BLaER1 treated with 17β-estradiol and CSF1 and Interleukin-3, amounts not matched to agents 10 nM and 100 nM (cell line): ENCODE data around the gene COL9A3.

Experiments
- H3K27ac ChIP-seq, 11 experiments: shearing (Covaris generic); formaldehyde crosslinking; 2 replicates each; pipeline ENCODE4 v1.8.1; 2022
- H3K27me3 ChIP-seq, 11 experiments: shearing (Covaris generic); formaldehyde crosslinking; 2 replicates each; pipeline ENCODE4 v1.8.1; 2022
- H3K36me3 ChIP-seq, 11 experiments: shearing (Covaris generic); formaldehyde crosslinking; 2 replicates each; pipeline ENCODE4 v1.8.1; 2022
- H3K4me1 ChIP-seq, 10 experiments: shearing (Covaris generic); formaldehyde crosslinking; 2 replicates each; pipeline ENCODE4 v1.8.1; 2022
- H3K4me2 ChIP-seq, 11 experiments: shearing (Covaris generic); formaldehyde crosslinking; 2 replicates each; pipeline ENCODE4 v1.8.1; 2022
- H3K4me3 ChIP-seq, 10 experiments: shearing (Covaris generic); formaldehyde crosslinking; 2 replicates each; pipeline ENCODE4 v1.8.1; 2022
- H3K9ac ChIP-seq, 11 experiments: shearing (Covaris generic); formaldehyde crosslinking; 2 replicates each; pipeline ENCODE4 v1.8.1; 2022
- H3K9me3 ChIP-seq, 11 experiments: shearing (Covaris generic); formaldehyde crosslinking; replicated peaks in 1 of 11; 2 replicates each; pipeline ENCODE4 v1.8.1; 2022
- H4K20me1 ChIP-seq, 11 experiments: shearing (Covaris generic); formaldehyde crosslinking; 2 replicates each; pipeline ENCODE4 v1.8.1; 2022
- Cebpa-rat ChIP-seq, 11 experiments: shearing (Covaris generic); IDR thresholded peaks; 2 replicates each; pipeline ENCODE4 v1.8.1; 2022

COL9A3 gene

DNA sequence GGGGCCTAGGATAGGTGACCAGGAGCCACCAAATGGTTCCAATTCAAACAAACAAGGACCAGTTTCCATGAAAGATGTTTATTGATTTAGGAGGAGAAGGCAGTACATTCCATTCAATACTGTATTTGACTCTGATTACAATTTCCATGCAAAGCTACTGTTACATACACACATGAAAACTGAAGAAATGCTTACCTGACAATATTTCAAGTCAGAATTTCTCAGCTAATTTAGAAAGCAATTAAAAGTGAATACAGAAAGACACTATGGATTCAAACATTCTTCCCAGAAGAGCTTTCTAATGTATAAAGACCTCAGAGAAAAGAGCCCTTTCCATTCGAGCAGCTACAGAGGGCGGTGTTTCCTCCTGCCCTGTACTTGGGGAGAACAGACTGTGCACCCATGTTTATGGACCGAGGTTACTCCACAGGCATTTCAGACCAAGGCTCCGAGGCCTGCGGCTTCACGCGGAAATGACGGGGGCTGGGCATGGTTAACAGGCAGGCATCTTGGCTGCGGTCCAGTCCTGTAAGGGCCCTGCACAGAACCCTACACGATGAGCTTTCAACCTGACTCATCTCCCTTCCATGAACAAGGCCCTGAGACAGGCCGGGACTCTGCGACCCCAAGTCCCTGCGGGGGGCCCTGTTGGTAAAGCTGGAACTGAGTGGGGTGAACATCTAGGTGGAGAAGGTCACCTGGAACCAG is 70.5 kb downstream of the COL9A3 start:
- peak overlapping the region in 7 of 11 experiments; percentile 11 to 94 (median 25); a peak in 10 of 22 replicates for H3K4me2 ChIP-seq
- no peak for TF ChIP-seq Cebpa-rat (IDR thresholded peaks at IDR 0.05)
- H3K9ac ChIP-seq = peak overlapping the region in 3 of 11 experiments; percentile 3 to 64 (median 6); a peak in 2 of 22 replicates
- H3K36me3 ChIP-seq = peaks cover 59 to 77% (median 63%) of the 10 kb centered on the region in 11 experiments
- H4K20me1 ChIP-seq = peaks cover 0 to 84% (median 54%) of the 10 kb centered on the region in 11 experiments; a peak in 19 of 22 replicates
- H3K27me3 ChIP-seq = no peaks in the 10 kb centered on the region
- no peak overlapping the region for H3K4me3 ChIP-seq
- no peaks in the 10 kb centered on the region for H3K9me3 ChIP-seq
- peaks cover 29 to 73% (median 61%) of the 10 kb centered on the region in 10 experiments for H3K4me1 ChIP-seq
- 0 out of 22 replicates have a peak overlapping the region, but pooled peaks of 1 of the 11 experiments have one; percentile 2 for H3K27ac ChIP-seq

DNA sequence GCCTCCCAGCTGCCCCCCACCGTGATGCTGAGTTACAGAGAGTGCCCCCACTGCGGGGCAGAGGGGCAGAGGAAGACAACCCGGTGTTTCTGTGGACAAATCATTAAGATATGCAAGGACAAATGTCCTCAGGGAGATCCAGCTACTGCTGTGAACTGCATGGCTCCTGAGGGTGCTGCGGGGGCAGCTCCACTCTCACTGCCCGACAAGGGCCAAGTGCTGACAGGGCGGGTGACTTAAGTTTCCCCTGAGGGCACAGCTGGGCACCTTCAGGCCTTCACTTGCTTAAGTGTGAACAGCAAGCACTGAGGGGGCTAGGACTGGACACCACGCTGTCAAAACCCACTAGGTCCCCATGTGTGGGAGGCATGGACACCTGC is 71.0 kb downstream of the COL9A3 start:
- H3K9me3 ChIP-seq = no peaks in the 10 kb centered on the region
- H4K20me1 ChIP-seq = peaks cover 0 to 86% (median 59%) of the 10 kb centered on the region in 11 experiments; a peak in 19 of 22 replicates
- no peak for TF ChIP-seq Cebpa-rat (IDR thresholded peaks at IDR 0.05)
- no peak overlapping the region for H3K4me3 ChIP-seq
- H3K27me3 ChIP-seq = no peaks in the 10 kb centered on the region
- H3K36me3 ChIP-seq = peaks cover 64 to 77% (median 66%) of the 10 kb centered on the region in 11 experiments
- 0 out of 22 replicates have a peak overlapping the region, but pooled peaks of 1 of the 11 experiments have one; percentile 2 for H3K27ac ChIP-seq
- peaks cover 31 to 74% (median 62%) of the 10 kb centered on the region in 10 experiments for H3K4me1 ChIP-seq
- peak overlapping the region in 3 of 11 experiments; percentile 6 to 64 (median 8); a peak in 3 of 22 replicates for H3K9ac ChIP-seq
- peak overlapping the region in 5 of 11 experiments; percentile 3 to 94 (median 25); a peak in 8 of 22 replicates for H3K4me2 ChIP-seq

DNA sequence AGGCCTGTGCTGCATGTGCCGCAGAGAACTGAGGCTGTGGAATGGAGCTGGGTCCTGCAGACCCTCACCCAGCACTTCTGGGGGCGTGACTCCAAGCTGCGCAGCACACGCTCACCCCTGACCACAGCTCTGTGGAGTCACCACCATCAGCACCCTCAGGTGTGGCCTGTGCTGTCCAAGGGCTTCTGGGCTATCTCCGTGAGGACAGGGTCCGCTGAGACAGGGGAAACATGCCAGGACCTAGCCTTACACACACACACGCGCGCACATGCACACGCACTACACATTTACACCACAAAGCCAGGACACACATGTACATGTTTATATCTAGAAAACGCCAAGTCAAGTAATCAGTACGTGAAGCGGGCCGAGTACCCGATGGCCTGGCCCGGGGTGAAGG is 71.6 kb downstream of the COL9A3 start:
- Histone ChIP-seq H3K9ac (peak overlapping the region in 2 of 11 experiments; percentile 8 to 64; a peak in 1 of 22 replicates), H3K4me3 (no peak overlapping the region), H3K27me3 (no peaks in the 10 kb centered on the region), H3K4me1 (peaks cover 31 to 79% (median 66%) of the 10 kb centered on the region in 10 experiments), H3K27ac (no peak overlapping the region), H3K36me3 (peaks cover 70 to 82% (median 72%) of the 10 kb centered on the region in 11 experiments), H4K20me1 (peaks cover 0 to 92% (median 65%) of the 10 kb centered on the region in 11 experiments; a peak in 19 of 22 replicates), H3K9me3 (no peaks in the 10 kb centered on the region), H3K4me2 (peak overlapping the region in 4 of 11 experiments; percentile 25 to 94 (median 89); a peak in 6 of 22 replicates)
- no peak for TF ChIP-seq Cebpa-rat (IDR thresholded peaks at IDR 0.05)

DNA sequence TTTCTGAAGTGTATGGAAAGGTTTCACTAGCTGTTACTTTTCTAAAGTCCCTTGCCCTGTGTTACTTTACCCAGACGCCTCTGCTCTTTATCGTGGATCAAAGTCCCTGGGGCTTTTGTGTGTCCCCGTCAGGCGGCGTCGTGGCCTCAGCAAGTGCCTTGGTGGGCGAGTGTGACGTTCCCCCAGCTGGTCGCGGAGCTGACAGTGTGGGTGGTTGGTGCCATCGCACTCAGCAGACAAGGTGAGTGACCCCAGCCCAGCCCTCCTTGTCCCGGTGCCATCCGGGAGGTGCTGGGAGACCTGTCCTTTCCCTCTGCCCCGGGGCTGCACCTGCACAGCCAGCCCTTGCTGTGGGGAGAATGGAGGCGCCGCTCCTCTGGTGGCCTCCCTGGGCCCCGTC is 72.1 kb downstream of the COL9A3 start:
- Histone ChIP-seq H3K4me3 (no peak overlapping the region), H3K9me3 (no peaks in the 10 kb centered on the region), H3K27me3 (no peaks in the 10 kb centered on the region), H3K9ac (peak overlapping the region in 2 of 11 experiments; percentile 64 to 75; a peak in 3 of 22 replicates), H3K4me1 (peaks cover 31 to 84% (median 71%) of the 10 kb centered on the region in 10 experiments), H3K27ac (no peak overlapping the region; a peak in 1 of 22 replicates), H3K36me3 (peaks cover 75 to 87% (median 77%) of the 10 kb centered on the region in 11 experiments), H3K4me2 (peak overlapping the region in 4 of 11 experiments; percentile 87 to 94 (median 89); a peak in 6 of 22 replicates), H4K20me1 (peaks cover 0 to 97% (median 70%) of the 10 kb centered on the region in 11 experiments; a peak in 19 of 22 replicates)
- TF ChIP-seq Cebpa-rat (IDR thresholded peaks at IDR 0.05) = no peak

DNA sequence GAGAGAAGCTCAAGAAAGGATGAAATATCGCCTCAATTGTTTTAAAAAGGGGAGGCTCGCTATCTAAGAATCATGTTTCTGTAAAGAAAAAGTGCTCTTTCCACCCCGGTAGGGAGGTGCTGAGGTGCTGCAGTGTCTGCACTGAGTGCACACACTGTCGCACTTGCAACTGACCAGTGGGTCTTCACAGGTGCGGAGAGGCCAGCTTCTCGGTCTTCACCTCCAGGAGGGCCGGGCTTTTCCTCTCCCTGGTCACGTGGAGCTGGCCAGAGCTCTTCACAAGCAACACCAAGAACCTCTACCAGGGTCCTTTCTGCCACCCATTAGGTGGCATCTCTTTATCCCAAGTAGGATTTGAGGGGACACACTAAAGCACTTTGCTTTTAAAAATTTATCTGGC is 72.6 kb downstream of the COL9A3 start:
- no peak for TF ChIP-seq Cebpa-rat (IDR thresholded peaks at IDR 0.05)
- Histone ChIP-seq H3K4me2 (peak overlapping the region in 7 of 11 experiments; percentile 82 to 96 (median 90); a peak in 12 of 22 replicates), H3K27me3 (no peaks in the 10 kb centered on the region), H3K4me3 (no peak overlapping the region), H3K36me3 (peaks cover 80 to 92% (median 82%) of the 10 kb centered on the region in 11 experiments), H3K9ac (peak overlapping the region in 4 of 11 experiments; percentile 39 to 75 (median 64); a peak in 7 of 22 replicates), H3K9me3 (no peaks in the 10 kb centered on the region), H4K20me1 (peaks cover 0 to 99% (median 74%) of the 10 kb centered on the region in 11 experiments; a peak in 19 of 22 replicates), H3K27ac (peak overlapping the region in 1 of 11 experiments; percentile 79; a peak in 3 of 22 replicates), H3K4me1 (peaks cover 35 to 89% (median 76%) of the 10 kb centered on the region in 10 experiments)

DNA sequence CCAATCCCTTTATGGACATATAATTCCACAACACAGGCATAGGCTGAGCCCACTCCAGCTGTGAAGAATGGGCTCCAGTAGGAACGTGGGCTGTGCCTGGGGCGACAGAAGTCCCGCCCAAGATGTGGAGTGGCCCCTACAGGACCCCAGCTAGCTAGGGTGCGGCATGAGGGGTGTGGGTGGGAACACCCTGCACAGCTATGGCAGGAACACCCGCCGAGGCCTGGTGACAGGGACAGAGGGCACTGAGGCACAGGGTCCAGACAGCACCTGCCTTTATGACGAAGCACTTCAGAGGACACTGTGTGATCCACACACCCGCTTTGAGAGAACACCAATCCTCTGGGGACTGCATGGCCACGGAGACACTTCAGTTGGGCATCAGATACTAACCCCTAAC is 73.0 kb downstream of the COL9A3 start:
- TF ChIP-seq Cebpa-rat (IDR thresholded peaks at IDR 0.05) = no peak
- peak overlapping the region in 9 of 11 experiments; percentile 57 to 96 (median 88); a peak in 16 of 22 replicates for H3K4me2 ChIP-seq

DNA sequence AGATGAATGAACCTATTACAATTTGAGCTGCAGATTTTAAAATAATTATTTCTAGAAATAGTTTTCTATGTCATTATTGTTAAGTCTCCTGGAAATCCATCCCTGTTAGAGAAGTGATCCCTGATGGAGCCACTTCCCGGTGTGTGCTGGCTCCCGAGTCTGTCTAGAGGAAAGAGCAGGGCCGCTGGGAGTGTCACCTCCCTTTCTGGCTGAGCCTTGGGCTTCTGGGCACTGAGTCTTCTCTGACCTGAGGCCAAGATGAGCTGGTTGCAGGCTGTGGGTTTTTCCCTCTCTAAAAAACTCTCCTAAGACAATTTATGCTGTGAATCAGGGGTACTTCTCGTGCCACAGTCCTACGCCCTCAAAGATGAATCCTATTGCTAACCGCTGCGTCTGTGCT is 73.6 kb downstream of the COL9A3 start:
- peaks cover 85 to 100% (median 92%) of the 10 kb centered on the region in 11 experiments for H3K36me3 ChIP-seq
- peak overlapping the region in 5 of 10 experiments; percentile 9 to 36 (median 23); a peak in 7 of 20 replicates for H3K4me3 ChIP-seq

More for the DNA sequence above, 73.0 kb downstream of the COL9A3 start:
- Histone ChIP-seq H3K9ac (peak overlapping the region in 7 of 11 experiments; percentile 15 to 75 (median 64); a peak in 8 of 22 replicates), H3K27ac (peak overlapping the region in 5 of 11 experiments; percentile 47 to 79 (median 70); a peak in 6 of 22 replicates), H4K20me1 (peaks cover 0 to 99% (median 74%) of the 10 kb centered on the region in 11 experiments; a peak in 19 of 22 replicates), H3K27me3 (no peaks in the 10 kb centered on the region), H3K9me3 (no peaks in the 10 kb centered on the region), H3K36me3 (peaks cover 84 to 97% (median 86%) of the 10 kb centered on the region in 11 experiments), H3K4me1 (peaks cover 36 to 94% (median 80%) of the 10 kb centered on the region in 10 experiments), H3K4me3 (no peak overlapping the region; a peak in 2 of 20 replicates)

More for the DNA sequence above, 73.6 kb downstream of the COL9A3 start:
- Histone ChIP-seq H3K4me1 (peaks cover 36 to 100% (median 86%) of the 10 kb centered on the region in 10 experiments), H3K4me2 (peak overlapping the region; percentile 57 to 96 (median 87)), H3K9me3 (no peaks in the 10 kb centered on the region), H3K9ac (peak overlapping the region; percentile 3 to 75 (median 52); a peak in 19 of 22 replicates), H3K27me3 (no peaks in the 10 kb centered on the region), H4K20me1 (peaks cover 0 to 99% (median 79%) of the 10 kb centered on the region in 11 experiments; a peak in 19 of 22 replicates), H3K27ac (peak overlapping the region; percentile 30 to 79 (median 66); a peak in 21 of 22 replicates)
- no peak for TF ChIP-seq Cebpa-rat (IDR thresholded peaks at IDR 0.05)
